ENCODE measurements around the gene HNRNPA2B1.

The HNRNPA2B1 gene

DNA sequence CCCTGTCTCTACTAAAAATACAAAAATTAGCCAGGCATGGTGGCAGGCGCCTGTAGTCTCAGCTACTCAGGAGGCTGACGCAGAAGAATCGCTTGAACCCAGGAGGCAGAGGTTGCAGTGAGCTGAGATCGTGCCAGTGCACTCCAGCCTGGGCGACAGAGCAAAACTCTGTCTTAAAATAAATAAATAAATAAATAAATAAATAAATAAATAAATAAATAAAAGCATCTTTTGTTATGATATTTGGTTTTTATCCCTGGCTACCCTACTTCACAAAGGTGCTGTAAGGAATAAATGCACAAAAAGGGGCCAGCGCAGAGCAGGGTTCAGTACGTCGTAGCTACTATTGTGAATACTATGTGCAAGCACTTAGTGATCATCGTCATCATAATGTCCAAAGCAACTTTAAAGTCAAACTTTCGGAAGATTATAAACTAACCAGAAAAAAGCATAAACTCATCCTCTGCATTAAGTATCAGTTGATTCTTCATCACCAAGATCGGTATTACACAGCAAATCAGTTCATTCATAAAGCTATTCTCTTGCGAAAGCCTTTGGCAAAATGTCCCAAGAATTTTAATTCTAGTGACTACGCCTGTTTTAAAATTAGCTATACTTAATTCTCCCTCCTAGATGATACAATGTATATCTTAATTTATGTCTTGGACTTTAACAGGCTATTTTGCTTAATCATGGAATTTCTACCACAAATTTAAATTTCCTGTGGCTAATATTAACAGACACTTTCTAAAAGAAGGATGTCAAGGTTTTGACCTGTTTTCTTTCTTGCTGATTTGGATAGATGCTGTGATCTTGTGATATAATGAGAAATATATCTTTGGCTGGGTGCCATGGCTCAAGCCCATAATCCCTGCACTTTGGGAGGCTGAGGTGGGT is 56.1 kb downstream of the HNRNPA2B1 start:
- no peak for DNase-seq (ENCODE audit: low read depth)

DNA sequence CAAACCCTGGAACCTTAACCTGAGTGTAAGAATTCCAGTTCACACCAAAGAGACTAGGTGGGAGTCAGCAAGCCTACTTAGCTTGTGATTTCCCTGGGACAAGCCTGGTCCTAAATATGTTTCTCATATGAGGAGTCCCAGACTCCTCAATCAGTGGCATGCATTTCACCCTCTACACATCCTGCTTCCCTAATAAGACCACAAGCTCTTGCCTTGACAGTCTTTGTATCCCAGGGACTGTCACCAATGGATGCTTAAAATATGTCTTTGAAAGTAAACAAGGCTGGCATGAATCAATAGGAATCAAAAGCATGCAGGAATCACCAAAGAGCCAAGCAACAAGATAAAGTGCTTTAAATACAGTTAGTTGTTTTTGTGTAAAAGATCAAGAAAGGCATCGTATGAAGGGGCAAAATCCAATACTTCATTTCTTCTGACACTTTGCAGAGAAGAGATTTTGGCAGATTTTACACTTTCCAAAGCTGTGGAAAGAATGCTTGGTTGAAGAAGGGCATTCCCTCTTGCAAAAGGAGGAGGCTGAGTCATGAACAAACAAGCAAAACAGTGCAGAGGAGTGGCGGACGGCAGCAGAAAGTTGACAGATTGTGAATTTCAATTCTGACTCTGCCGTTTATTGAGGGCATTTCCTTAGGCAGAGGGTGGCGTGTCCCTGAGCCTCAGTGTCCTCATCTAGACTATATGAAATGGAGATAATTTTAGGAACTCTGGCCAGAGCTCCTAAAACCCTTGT is 57.1 kb downstream of the HNRNPA2B1 start:
- DNase-seq (ENCODE audit: low read depth), result no peak

DNA sequence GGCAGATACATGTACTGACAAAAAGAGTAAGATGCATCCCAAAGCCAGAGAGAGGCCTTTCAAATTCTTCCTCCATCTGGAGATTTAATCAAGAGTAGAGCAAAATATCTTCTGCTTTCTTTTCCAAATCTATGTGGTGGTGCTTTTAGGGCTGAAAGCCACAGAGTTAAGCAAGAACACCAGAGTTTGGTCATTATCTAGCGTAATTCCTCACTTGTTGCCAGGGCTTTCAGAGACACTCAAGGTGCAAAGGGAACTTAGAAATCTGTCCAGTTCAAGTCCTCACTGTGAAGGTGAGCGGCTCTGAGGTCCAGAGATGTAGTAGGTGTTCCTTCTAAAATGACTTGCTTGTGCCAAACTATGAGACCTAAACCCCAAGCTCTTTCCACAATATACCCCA is 59.5 kb downstream of the HNRNPA2B1 start:
- DNase-seq (ENCODE audit: low read depth), result no peak

DNA sequence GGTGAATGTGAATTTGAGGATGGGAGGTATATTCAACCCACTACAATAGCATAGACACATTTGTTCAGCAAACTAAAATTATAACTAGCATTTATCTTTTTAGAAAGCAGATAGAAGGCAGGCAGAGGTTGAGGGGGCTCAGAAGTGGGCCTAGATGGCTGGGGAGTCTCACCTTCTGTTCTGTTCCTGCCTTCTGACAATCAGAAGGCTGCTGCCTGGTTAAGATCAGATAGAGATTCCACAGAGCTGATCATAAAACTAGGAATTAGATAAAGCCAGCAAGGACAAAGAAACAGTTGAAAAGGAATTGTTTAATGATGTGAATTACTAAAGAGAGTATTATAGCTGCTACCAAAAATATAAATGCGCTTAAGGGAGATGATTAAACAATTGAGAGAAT is 60.2 kb downstream of the HNRNPA2B1 start:
- DNase-seq (ENCODE audit: low read depth), result no peak
